Fibroblast of pulmonary artery (primary cell): ENCODE data around the gene CORO2B.
A peak's percentile ranks its signal among the peaks of the same experiment; 100 is the strongest.
"Not testable (repeated sequence)": the region's sequence is repeated elsewhere in the genome, so short reads cannot be mapped to it uniquely, and the experiment has no call there.

Source experiments
- DNase-seq: peaks from one replicate; pipeline ENCODE4 v3.0.0-alpha.2; 2010; ENCODE audit warnings: low read depth
- H3K4me3 ChIP-seq: replicated peaks from 2 replicates; pipeline ENCODE4 v1.5.1; 2011; ENCODE audit warnings: low read depth, mild to moderate bottlenecking, control low read depth, low read length, moderate library complexity
- TF ChIP-seq, protein P1 (sequence below): IDR thresholded peaks from 2 replicates; pipeline ENCODE4 v1.5.1; 2011; ENCODE audit warnings: mild to moderate bottlenecking, control low read depth, low read length, inconsistent platforms; ENCODE audit errors: missing control alignments

CORO2B gene

GRCh38 chr15:68644083-68644904 is 65.5 kb downstream of the CORO2B start:
- DNase-seq = peak; percentile 85
- TF ChIP-seq, protein P1, sequence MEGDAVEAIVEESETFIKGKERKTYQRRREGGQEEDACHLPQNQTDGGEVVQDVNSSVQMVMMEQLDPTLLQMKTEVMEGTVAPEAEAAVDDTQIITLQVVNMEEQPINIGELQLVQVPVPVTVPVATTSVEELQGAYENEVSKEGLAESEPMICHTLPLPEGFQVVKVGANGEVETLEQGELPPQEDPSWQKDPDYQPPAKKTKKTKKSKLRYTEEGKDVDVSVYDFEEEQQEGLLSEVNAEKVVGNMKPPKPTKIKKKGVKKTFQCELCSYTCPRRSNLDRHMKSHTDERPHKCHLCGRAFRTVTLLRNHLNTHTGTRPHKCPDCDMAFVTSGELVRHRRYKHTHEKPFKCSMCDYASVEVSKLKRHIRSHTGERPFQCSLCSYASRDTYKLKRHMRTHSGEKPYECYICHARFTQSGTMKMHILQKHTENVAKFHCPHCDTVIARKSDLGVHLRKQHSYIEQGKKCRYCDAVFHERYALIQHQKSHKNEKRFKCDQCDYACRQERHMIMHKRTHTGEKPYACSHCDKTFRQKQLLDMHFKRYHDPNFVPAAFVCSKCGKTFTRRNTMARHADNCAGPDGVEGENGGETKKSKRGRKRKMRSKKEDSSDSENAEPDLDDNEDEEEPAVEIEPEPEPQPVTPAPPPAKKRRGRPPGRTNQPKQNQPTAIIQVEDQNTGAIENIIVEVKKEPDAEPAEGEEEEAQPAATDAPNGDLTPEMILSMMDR = peak; percentile 16
- H3K4me3 ChIP-seq = no peak overlapping the region

DNA sequence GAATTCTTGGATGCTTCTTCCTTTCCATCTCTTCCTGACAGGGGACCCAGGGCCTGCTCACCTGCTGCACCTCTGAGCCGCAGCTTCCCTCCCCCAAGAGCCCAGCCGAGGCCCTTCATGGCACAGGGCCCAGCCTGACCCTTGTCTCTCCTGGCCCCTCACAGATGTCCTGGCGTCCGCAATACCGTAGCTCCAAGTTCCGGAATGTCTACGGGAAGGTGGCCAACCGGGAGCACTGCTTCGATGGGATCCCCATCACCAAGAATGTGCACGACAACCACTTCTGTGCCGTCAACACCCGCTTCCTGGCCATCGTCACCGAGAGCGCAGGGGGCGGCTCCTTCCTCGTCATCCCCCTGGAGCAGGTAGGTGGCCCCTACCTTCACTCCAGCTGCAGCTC is 66.2 kb downstream of the CORO2B start:
- DNase-seq = no peak
- no peak overlapping the region for H3K4me3 ChIP-seq
- TF ChIP-seq, protein P1 = no peak

DNA sequence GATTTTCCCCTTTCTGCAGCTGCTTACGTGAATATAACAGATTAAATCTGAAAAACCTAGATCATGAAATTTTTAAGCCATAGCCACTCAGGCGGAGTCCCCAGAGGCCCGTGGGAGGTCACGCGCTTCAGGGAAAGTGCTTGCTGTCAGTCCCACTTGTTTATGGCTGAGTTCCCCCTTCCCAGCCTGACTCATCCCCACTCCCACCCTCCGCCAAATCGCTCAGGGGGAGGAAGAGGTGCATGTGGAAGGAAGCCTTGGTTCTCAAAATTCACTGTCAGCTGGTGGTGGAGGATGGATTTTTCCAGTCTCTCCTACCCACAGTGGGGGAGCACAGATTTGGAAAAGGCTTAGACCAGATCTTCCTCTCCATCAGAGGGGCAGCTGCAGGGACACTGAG is 67.4 kb downstream of the CORO2B start:
- TF ChIP-seq, protein P1 = no peak
- no peak for DNase-seq
- no peak overlapping the region for H3K4me3 ChIP-seq

- DNase-seq = no peak
- H3K4me3 ChIP-seq = no peak overlapping the region
- TF ChIP-seq, protein P1 = no peak
Observed at GRCh38 chr15:68646696-68647095, 67.9 kb downstream of the CORO2B start.

- DNase-seq, H3K4me3 ChIP-seq: not testable (repeated sequence)
Observed at GRCh38 chr15:68647361-68647760, 68.6 kb downstream of the CORO2B start.

DNA sequence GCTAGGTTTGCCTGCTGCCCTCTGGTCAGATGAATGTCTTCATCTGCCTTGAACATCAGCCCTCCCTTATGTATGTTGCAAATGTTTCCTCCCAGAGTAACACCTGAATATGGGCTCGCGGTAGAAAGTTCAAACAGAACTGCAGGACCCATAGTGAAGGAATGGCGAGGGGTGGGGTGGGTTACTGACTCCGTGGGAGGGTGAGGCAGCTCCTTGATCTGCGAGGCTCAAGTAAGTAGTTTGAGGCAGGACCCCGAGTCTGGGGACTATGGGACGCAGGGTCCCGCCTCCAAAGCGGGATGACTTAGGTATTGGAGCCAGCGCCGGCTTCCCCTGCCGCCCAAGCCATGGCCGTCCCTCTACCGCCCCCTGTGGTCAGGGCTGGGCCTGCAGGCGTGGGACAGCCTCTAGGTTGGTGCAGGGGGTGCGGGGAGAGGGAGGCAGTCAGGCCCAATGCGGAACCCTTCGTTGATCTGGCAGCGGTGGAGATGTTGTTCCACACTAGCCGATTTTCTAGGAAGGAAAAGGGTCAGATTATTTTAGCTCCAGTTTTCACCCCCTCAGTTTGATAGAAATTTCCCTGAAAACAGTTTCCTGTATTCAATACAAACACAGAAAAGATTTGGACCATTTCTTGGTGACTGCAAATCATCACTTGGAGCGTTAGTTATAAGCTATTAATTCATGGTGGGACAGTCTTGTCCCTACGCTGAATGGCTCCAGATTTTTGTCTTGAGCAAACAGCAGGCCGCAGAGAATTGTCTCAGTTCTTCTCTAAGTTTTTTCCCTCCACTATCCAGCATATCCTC is 72.3 kb downstream of the CORO2B start:
- TF ChIP-seq, protein P1 = peak; percentile 63
- H3K4me3 ChIP-seq = no peak overlapping the region
- no peak for DNase-seq

DNA sequence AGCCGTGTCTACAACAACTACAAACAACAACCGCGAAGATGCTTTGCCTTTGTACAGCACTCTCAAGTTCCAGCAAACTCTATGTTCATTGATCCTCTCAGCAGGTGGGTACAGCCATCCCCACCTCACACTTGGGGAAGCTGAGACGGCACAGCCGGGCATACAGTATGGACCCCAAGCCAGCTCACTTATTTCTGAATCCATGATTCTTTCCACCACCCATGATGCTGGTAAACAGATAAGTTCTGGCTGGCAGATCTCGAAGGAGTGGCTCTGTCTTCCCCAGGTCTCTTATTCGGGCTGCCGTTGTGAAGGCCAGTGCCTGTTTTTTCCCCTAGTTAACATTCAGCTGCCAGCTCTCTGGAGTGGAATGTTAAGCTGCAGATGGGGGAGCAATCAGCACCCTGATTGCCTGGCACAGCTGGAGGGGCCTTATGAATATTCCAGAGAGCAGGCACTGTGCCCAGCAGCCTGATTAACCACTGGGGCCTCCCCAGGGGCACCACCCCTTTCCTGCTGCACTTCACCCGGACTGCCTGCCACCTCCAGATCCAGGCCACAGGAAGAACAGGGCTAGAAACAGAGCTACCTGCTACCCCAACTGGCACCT is 73.2 kb downstream of the CORO2B start:
- DNase-seq = no peak
- no peak overlapping the region for H3K4me3 ChIP-seq
- TF ChIP-seq, protein P1 = no peak
